D721Med (cell line): ENCODE results near the gene RAMAC.

Experiments used
- DNase-seq: peaks from one replicate; pipeline ENCODE4 v3.0.0; 2011; ENCODE audit warnings: low spot score; ENCODE audit not compliant: insufficient read length
- FAIRE-seq: peaks from 2 replicates; lab custom pipeline; 2011; peaks lifted over from hg19 to GRCh38; lab: Jason Lieb, UNC
- TF ChIP-seq, protein P1 (sequence below): IDR thresholded peaks from 2 replicates; pipeline ENCODE4 v1.5.1; 2012; ENCODE audit warnings: mild to moderate bottlenecking, control low read depth; ENCODE audit not compliant: insufficient read depth; ENCODE audit errors: missing control alignments

RAMAC gene

DNA sequence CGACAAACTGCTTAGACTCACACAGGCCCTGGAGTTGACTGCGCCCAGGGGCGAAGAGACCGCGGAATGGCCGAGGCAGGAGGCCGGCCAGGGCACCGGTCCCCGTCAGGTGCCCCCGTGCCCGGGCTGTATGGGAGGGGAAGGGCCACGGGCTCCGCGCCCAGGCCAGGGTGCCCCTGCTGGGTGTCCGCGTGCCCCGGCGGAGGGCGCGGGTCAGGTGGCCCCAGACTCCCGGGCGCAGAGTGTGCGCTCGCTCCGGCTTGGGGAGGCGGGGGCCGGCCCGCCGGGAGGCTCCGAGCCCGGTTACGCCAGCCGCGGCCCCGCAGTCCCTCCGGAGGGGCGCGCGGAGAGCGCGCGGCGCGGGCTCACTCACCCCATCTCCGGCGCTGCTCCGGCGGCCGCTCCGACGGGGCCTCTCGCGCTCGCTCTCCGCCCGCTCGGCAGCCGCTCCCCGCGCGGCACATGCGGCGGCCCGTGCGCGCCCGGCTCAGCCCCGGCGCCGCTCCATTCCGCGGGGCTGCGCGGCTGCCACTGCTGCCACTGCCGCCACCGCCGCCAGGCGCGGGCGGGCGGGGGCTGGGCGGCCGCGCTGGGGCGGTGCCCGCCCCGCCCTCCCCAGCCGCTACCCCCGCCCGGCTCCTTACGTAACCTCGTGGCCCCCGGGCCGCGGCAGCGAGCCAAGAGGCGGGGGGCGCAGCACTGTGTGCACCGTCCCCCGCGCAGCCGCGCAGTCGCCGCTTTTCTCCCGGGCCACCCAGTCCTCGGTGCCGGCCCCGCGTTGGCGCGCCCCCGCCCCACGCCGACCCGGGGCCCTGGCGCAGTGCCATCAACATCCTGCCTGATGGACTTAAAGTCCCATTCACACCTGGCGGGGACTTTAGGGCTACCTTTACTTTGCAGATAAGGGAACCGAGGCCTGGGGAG is 33.6 kb upstream of the RAMAC start, which contains the start of gene HOMER2:
Gene HOMER2, minus strand, starts transcription at position 563 of the 924 bp plus-strand sequence. Its CDS starts 185 bp downstream, at position 378.
- DNase-seq (peak; percentile 57), FAIRE-seq (no peak)
- TF ChIP-seq, protein P1, sequence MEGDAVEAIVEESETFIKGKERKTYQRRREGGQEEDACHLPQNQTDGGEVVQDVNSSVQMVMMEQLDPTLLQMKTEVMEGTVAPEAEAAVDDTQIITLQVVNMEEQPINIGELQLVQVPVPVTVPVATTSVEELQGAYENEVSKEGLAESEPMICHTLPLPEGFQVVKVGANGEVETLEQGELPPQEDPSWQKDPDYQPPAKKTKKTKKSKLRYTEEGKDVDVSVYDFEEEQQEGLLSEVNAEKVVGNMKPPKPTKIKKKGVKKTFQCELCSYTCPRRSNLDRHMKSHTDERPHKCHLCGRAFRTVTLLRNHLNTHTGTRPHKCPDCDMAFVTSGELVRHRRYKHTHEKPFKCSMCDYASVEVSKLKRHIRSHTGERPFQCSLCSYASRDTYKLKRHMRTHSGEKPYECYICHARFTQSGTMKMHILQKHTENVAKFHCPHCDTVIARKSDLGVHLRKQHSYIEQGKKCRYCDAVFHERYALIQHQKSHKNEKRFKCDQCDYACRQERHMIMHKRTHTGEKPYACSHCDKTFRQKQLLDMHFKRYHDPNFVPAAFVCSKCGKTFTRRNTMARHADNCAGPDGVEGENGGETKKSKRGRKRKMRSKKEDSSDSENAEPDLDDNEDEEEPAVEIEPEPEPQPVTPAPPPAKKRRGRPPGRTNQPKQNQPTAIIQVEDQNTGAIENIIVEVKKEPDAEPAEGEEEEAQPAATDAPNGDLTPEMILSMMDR, result no peak

DNA sequence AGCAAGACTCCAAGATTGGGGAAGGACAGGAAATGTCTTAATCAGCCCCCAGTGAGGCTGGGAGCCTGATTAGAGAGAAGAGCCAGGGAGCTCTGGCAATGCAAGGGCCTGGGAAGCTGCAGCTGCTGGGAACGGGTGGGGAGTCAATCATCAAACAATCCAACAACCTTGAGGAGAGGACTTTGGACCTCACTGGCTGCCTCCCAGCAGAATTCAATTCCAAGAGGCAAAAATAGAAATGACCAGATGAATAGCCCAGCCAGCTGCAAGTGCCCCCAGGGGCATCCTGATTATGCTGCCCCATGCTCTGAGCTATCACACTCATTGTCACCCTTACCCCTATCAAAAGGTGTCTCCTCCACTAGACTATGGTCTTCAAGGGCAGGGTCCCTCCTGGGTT is 27.4 kb upstream of the RAMAC start:
- DNase-seq, result no peak
- no peak for FAIRE-seq

DNA sequence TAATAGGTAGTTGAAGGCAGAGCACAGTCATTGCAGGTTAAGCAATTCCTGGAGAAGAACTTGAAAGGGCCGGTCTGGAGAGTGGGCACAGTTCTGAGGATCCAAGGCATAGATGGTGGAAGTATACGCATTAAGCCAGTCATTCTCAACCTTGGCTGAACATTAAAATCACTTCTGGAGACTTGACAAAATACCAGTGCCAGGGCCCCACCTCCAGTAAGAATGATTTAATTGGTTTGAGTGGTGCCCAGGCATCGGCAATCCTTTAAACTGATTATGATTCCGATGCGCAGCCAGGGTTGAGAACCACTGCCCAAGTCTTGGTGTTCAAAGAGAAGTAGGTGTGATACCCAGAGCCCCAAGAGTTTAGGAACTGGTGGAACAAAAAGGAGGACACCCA is 26.6 kb upstream of the RAMAC start:
- TF ChIP-seq, protein P1, result no peak
- no peak for FAIRE-seq
- DNase-seq, result no peak

More for the DNA sequence above, 27.4 kb upstream of the RAMAC start:
- TF ChIP-seq, protein P1, result no peak

DNA sequence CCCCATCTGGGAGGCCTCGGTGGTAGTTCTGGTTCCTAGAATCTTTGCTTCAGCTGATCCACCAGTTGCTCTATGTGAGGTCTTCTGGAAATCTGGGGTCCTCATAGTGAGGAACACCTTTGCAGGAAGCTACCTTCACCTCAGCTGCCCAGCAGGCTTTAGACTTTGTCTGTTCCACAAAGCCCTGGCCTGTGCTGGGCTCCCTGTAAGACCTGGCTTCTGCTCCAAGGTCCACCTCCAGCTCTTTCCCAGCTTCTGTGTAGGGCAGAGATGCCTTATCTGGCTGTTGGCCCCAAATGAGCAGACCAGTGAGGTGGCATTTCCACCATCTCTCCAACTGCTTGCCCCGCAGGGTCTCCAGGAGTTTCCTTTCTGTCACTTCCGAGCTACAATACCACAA is 25.2 kb upstream of the RAMAC start:
- TF ChIP-seq, protein P1, result no peak
- FAIRE-seq (no peak), DNase-seq (no peak)

DNA sequence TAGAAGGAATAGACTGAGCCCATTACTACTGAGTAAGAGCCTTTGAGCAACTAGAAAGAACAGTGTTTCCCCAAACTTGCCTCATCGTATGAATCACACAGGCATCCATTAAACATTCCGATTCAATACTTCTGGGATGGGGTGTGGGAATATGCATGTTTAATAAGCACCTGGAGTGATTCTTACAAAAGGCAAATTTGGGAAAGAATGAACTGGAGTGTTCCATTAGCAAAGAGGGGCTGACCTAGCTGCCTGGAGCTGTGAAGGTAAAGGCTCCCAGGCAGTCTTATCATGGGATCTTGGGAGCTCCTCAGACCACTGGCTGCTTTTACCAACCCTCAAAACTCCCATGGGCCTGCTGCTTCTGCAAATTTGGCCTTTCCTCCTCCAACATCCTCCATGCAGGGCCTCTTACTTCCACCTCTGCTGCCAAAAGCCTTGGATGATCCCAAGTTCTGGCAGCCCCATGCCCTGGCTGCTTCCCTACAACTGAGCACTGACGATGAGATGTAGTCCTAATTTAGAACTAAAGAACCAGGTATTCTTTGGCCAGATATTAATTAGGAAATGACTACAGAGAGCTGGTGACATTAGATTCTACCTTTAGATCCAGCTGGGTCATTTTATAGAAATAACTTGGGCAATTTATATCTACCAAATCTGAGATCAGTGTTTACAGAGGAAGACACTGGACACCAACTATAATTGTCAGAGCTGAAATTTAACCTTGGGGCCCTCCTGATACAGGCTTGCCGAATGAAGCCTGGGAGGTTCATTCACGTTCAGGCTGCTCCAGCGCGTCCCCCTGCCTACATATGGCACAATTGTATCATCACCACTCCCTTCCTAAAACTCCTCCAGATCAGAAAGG is 22.3 kb upstream of the RAMAC start:
- FAIRE-seq (no peak), DNase-seq (no peak)
- TF ChIP-seq, protein P1, result no peak

DNA sequence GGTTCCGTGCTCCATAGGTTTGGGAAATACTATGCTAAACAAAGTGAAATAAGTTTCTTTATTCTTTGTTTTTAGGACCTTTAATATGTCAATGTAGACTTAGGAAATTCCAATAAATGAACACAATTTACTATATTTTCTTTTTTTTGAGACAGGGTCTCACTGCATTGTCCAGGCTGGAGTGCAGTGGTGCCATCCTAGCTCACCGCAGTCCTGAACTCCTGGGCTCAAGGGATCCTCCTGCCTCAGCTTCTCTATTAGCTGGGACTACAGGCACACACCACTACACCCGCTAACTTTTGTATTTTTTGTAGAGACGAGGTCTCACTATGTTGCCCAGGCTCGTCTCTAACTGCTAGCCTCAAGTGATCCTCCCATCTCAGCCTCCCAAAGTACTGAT is 21.1 kb upstream of the RAMAC start:
- TF ChIP-seq, protein P1, result no peak
- FAIRE-seq (no peak), DNase-seq (no peak)
